Measurements from ENCODE around the gene B4GALNT2.

DNA sequence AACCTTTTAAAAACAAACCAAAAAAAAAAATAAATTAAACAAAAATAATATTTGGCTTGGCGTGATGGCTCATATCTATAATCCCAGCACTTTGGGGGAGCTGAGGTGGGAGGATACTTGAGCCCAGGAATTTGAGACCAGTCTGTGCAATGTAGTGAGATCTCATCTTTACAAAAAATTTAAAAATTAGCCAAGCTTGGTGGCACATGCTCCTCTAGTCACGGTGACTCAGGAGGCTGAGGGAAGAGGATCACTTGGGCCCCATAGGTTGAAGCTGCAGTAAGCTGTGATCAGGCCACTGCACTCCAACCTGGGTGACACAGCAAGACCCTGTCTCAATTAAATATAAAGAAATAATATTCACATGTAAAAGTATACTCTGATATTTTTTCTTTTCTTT lies 65.6 kb downstream of the B4GALNT2 start:
- TF ChIP-seq, protein P1, sequence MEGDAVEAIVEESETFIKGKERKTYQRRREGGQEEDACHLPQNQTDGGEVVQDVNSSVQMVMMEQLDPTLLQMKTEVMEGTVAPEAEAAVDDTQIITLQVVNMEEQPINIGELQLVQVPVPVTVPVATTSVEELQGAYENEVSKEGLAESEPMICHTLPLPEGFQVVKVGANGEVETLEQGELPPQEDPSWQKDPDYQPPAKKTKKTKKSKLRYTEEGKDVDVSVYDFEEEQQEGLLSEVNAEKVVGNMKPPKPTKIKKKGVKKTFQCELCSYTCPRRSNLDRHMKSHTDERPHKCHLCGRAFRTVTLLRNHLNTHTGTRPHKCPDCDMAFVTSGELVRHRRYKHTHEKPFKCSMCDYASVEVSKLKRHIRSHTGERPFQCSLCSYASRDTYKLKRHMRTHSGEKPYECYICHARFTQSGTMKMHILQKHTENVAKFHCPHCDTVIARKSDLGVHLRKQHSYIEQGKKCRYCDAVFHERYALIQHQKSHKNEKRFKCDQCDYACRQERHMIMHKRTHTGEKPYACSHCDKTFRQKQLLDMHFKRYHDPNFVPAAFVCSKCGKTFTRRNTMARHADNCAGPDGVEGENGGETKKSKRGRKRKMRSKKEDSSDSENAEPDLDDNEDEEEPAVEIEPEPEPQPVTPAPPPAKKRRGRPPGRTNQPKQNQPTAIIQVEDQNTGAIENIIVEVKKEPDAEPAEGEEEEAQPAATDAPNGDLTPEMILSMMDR (IDR thresholded peaks at IDR 0.05) = no peak
- TF ChIP-seq POLR2A (IDR thresholded peaks at IDR 0.05) = no peak

Measured in right lobe of liver (tissue), 4 donors.